Hippocampal formation (tissue), 2 donors: Measurements from ENCODE around the gene LIAS.
"Not testable (repeated sequence)": the region's sequence is repeated elsewhere in the genome, so short reads cannot be mapped to it uniquely, and the experiment has no call there.

Source experiments
- DNase-seq, 2 donors: peaks; one replicate each; lab custom pipeline; 2025; lab: John Stamatoyannopoulos, UW

Gene LIAS

DNA sequence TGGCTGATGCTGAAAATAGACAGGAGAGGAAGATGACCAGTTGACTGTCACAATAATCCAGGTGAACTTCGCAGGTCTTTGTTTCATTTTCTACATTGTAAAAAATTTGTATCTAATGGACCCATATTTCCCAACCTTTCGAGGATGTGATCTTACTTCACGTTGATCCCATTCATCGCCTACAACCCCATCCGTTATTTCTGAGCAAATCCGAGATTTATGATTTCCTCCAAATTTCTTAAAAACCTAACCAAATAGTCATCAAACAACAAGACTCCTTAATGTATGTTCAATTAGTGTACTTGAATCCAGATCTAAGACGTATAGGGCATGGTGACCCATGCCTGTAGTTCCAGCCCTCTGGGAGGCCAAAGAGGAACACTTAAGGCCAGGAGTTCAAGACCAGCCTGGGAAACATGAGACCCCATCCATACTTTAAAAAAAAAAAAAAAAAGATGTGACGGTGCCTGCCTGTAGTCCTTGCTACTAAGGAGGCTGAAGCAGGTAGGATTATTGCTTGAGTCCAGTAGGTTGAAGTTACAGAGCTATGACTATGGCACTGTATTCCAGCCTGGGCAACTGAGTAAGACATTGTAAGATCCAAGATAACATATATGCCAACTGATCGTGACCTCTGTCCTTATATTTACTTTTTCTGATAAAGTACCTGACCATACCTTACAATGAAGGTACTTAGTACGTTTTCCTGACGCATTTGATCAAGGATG is 5.8 kb upstream of the LIAS start:
- DNase-seq, result no peak

DNA sequence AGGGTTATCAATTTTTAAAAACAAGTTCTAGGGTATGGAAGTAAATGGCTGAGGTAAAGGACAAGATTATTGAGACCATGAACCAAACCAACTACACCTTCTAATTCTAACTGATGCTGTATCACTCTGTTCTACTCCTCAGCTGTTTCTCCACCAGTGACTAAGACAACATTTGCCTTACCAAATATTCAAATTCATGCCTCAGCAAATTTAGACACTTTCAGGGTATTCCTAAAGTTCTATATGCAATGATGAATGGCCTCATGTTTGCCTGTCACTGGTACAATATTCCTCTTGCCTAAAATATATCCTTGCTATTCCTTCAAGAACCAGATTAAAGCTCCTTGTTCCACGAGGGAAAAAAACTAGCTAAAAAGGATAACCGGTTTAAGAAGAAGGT is 5.1 kb upstream of the LIAS start:
- no peak for DNase-seq

DNA sequence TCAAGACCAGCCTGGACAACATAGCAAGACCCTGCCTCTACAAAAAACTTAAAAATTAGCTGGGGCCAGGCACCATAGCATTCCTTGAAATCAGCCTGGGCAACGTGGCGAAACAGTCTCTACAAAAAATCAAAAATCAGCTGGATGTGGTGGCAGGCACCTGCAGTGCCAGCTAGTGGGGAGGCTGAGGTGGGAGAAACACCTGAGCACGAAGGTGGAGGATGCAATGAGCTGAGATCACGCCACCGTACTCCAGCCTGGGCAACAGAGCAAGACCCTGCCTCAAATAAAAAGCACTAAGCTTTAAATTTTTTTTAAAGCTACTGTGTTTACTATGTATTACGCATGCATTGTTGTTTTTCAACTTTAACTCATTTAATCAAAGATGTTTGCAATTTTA is 3.4 kb upstream of the LIAS start:
- DNase-seq, result no peak

DNA sequence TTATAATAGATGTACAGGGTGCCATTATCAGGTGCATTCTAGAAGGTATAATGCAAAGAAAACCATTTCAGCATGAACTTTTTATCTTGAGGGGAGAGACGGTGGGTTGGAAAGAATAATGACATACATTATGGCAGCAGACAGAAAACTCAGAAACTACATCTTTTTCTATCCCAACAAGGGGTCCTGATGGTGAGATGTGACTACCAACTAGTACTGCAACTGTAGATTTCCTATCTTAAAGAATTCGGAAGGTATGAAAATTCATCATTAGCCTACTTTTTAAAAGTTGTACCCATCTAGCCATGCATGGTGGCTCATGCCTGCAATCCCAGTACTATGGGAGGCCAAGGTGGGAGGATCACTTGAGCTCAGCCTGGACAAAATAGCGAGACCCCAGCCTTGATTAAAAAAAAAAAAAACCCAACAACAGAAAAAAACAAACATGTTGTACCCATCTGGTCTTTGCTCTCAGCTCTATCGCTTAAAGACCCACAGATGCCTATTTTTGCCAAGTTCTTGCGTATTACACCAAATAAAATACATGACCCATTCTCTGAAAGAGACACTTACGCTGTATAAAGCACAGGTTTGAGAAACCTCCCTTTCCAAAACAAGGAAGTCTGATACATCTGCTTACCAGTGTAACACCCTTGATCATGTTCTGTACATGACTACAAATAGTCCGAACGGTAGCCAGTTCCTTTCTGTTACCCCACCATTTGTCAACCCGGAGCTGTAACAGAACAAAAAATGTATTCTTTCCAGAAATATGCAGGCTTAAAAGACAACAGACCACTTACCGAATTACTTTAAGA is 1.7 kb upstream of the LIAS start:
- no peak for DNase-seq

DNA sequence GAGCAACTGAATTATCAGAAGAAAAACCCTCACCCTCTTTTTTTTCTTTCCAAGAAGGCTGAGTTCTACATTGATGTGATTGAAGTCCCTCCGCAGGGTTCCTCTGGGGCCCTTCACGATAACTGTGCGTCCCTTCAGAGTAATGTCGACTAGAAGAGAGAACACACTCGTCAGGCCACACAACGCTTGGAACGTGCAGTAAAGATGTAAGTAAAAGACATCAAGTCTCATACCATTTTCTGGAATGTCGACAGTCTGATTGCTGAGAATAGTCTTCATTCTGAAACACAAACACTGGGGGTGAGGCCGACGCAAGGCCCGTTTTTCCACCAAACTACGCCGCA is 723 bp upstream of the LIAS start:
- DNase-seq, result not testable (repeated sequence)

DNA sequence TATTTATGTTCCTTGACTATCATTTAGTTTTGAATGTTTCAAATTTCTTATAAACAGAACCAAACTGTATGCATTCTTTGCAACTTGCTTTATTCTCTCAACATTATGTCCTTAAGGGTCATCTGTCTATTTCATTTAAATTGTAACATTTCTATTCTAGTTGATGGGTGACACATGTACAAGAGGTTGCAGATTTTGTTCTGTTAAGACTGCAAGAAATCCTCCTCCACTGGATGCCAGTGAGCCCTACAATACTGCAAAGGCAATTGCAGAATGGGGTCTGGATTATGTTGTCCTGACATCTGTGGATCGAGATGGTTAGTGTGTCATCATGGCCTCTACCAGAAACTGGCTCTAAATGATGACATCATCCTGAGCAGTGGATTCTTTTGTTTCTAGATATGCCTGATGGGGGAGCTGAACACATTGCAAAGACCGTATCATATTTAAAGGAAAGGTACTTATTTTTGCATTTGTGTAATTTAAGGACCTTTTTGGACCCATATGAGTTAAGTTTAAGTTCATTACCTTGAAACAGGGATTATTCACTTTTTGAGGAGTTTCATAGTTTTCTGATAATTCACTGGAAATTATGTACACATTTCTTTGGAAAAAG is 6.1 kb downstream of the LIAS start:
- no peak for DNase-seq

DNA sequence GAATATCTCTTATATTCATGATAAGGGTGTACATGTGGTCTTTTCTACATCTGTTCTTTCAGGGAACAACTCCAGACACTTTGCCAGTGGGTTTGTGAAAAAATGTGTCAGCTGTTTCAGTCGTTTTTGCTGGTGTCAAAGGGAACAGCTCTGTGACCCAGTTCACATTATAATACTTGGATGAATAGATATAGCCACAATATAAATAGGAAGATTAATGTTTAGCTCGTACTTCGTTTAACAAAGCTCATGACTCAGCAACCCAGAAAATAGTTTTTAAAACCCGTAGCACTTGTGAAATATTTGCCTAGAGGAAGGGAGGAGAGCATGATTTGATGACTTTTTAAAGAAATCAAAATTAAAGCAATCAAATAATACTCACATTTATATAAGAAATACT is 7.9 kb downstream of the LIAS start:
- DNase-seq, result no peak

DNA sequence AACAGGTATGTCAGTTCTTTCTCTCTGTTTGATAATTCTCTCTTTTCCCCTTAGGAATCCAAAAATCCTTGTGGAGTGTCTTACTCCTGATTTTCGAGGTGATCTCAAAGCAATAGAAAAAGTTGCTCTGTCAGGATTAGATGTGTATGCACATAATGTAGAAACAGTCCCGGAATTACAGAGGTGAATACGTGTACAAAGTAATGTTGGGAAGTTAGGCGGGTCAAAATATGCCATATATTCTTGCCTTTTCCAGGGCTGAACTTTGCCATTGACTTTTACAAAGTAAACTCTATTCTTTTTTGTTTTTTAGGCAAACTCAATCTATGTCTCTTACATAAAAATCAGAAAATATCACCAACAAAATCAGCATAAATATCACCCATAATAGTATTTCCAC is 8.6 kb downstream of the LIAS start:
- no peak for DNase-seq

DNA sequence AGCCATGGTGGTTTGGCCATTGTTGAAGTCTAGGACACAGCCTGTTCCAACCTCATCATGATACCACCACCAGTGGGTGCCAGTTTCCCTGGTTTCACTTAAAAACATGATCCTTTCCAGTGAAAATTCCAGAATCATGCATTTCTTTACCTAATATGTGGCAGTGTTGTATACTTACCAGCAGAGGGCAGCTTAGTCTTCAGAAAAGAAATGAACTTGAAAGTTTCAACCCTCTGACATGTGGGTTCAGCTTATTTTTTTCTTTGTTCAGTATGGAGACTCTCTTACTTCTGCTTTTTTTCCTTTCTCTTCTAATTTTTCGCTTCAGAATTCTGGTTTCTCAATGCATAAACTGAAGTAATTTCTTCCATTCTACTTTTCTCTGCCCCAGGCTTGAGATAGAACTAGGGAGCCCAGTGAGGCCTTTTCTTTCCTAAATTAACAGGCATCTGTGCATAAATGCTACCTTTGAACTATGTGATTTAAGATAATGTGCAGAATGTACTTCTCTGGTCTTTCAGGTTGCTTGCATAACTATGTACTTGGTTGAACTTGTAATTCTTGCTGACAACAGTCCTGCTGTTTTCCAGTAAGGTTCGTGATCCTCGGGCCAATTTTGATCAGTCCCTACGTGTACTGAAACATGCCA is 10.7 kb downstream of the LIAS start:
- DNase-seq, result peak in 1 of 2 donors; percentile 86

DNA sequence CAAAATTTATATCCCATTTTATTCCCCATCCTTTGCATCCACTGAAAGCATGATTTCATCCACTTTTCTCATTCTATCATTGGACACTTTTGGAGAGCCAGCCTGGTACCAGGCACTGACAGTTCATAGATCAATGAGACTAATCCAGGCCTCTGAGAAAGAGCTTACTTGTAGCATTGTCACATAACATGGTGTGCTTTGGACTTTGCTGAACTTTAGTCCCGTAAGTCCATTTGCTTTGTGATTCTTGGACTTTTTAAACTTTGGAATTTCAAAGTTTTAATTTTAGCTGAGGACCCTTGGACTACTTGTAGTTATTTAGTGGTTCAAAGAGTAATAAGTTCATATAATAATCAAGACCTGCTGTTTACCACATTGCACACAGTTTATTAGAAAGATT is 11.5 kb downstream of the LIAS start:
- DNase-seq, result no peak

DNA sequence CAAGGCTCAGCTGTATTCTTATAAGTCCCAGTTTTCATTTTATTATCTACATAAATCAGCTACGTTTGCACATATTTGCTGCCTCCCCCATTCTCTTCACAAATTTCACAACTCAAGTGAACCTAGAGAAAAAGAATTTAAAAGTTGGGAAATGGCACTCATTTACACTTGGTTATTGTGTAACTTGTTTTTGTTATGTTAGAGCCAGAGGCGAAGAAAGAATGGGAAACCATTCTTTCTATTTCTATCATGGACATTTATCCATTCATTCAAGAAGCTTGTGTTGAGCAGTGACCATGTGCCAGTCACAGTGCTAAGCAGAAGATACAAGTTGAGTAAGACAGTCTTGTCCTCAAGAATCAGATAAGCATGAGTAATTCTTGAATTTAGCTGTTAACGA is 13.5 kb downstream of the LIAS start:
- DNase-seq, result no peak

DNA sequence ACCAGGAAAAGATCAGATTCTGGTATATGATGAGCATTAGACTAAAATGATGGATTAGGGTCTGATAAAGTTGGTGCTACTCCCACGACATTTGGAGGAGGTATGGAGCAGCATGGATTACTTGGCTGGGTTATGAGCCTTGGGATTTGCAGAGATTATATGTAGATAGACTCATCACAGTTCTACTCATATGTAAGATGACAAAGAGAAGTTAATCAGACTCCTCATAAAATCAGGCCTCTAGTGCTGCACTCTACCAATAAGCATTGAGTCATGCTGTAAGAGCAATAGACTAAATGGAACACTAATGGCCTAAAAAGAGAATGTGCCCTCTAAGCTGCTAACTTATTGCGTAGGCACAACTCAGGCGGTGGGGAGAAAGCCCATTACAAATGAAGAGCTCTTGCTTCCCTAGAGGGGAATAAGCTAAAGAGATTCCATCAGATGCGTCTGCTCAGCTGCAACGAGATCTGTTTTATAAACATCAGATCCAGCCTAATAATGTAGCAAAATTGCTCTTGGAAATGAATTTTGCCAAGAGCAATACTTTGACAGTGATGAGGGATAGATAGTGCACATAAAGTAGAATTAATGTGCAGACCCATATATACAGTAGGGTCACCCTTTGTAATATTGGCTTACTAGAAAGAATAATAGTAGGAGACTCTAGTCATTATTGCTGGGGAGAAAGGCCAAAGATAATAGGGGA is 17.5 kb downstream of the LIAS start:
- no peak for DNase-seq

DNA sequence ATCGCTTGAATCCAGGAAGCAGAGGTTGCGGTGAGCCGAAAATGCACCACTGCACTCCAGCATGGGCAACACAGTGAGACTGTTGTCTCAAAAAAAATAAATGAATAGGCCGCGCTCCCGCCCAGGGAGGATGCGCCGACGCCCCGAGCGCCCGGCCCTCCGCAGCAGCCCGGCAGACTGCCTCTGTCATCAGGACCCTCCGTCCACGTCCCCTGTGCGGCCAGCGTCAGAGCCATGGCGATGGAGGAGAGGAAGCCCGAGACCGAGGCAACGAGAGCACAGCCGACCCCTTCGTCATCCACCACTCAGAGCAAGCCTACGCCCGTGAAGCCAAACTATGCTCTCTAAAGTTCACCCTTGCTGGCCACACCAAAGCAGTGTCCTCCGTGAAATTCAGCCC is 21.4 kb downstream of the LIAS start:
- DNase-seq, result no peak

DNA sequence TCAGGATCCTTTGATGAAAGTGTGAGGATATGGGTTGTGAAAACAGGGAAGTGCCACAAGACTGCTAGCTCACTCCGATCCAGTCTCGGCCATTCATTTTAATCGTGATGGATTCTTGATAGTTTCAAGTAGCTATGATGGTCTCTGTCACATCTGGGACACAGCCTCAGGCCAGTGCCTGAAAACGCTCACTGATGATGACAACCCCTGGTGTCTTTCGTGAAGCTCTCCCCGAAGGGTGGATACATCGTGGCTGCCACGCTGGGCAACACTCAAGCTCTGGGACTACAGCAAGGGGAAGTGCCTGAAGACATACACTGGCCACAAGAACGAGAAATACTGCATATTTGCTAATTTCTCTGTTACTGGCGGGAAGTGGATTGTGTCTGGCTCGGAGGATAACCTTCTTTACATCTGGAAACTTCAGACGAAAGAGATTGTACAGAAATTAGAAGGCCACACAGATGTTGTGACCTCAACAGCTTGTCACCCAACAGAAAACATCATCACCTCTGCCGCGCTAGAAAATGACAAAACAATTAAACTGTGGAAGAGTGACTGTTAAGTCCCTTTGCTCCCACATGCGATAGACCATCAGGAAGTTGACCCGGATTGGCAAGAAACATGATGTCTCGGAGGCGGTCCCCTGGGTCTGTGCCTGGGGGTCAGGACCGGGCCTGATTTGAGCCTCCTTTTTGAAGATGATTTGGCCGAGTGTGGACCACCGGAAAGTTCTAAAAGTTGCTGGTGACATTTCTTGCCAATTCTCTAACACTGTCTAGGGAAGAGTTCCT is 22.2 kb downstream of the LIAS start:
- no peak for DNase-seq

DNA sequence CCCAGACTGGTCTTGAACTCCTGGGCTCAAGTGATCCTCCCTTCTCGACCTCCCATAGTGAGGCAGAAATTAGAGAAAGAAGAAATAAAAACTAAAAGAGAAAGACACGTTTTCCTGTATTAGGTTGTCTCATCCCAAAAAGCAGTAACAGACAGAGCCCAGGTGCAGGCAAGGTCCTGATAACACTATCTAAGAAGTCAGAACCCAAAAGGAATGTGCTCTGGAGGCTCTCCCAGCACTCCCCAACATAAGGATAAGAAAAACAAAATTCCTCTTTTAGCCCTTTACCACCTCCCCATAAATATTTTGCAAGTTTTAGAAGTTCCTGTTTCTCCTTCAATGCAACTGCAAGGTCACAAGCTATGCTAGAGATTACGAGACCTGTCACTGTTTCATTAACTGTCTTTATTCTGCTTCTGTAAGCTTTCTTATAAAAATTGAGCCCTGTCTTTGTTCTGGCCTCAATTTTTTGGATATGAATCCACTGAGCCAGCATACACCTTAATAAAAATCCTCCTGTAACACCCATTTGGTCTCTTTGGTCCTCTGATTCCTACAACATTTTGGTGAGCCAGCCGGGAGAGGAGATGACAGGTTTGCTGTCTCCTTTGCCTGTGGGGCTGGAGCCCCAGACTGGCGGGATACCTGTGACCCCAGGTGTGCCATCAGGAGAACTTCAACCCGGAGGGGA is 25.9 kb downstream of the LIAS start:
- DNase-seq, result no peak

DNA sequence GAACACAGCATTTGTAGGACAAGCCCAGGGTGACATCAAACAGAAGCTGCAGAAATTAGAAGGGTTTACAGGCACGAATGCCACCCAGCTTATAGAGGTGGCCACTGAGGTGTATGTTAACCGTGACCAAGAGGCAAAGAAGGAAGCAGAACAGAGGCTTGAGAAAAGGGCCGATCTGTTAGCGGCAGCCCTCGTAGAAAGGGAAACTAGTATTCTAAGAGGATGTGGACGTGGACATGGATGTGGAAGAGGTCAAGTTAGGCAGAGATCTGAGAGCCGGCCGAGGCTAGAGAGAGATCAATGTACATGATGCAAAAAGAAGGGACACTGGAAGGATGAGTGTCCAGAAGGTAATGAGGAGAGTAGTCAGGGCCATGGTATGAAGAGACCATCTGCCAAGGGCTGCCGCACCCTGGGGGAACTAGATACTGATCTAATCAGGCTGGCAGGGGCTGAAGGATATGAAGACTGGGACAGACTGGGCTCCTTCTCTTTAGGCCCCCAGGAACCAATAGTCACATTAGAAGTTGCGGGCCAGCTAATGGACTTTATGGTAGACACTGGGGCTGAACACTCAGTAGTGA is 27.5 kb downstream of the LIAS start:
- DNase-seq, result no peak

DNA sequence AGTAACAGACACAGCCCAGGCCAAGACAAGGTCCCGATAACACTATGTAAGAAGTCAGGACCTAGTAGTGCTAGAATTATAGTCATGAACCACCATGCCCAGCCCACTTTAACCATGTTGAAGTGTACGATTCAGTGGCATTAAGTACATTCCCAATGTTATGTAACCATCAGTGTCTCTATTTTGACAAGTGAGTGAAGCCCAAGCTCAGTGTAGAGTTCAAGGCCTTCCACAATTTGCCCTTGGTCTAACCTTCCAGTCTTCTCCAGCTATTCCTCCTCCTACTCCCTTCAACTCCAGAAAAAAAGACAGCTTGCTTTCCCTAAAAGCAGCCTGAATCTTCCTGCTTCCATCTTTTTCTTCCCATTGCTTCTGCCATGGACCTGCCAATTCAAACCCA is 31.5 kb downstream of the LIAS start:
- DNase-seq, result no peak

DNA sequence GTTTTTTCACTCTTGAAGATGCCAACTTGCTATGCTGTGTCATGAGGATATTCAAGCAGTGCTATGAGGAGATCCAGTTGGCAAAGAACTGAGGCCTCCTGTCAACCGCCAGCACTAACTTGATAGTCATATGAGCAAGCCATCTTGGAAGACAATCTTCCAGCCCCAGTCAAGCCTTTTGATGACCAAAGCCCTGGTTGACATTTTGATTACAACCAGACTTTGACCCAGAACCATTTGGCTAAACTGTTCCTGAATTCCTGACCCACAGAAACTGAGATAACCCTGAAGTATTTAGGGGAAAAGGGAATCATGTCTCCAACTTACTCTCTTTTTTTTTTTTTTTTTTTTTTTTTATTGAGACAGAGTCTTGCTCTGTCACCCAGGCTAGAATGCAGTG is 35.5 kb downstream of the LIAS start:
- no peak for DNase-seq

DNA sequence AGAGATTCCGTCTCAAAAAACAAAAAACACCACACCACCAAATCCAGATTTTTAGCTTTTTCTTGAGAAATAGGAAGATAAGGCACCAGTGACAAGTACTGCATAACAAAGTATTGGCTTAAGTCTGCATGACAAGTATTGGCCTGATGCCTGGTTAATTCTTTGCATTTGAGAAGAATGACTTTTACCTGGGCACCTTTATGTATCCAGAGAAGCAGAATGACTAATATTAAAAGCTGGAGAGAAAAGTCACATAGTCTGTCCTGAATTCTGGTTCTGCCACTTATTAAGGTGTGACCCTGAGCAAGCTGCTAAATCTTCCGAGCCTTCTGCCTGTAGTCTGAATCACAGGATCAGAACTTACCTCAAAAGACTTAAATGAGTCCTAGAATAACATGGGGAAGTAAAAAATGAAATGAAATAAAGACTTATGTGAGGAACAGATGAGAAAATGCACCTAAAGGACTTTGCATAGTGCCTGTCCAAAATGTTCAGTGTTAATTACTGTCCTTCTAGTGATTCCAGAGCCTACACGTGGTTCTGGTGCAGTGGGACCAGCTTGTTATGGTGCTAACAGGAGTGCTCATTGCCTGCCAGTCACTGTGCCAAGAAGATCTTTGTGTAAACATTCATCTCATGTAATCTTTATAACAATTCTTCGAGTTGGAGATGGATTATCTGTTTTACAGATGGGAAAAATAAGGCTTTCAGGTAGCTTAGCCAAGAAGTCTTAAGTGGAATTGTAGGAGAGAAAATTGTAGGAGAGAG is 36.8 kb downstream of the LIAS start:
- no peak for DNase-seq
